Lung (tissue), 12 donors: Measurements from ENCODE around the gene ELK4. TPM values are rescaled to one million over a fixed set of nuclear protein-coding genes. Genes with fewer than 3 reads are reported as not detected.

ENCODE experiments used
- ATAC-seq: fragments of 200-7000 bp; cut with Tn5 transposase; one replicate; pipeline ENCODE4 v1.9.1; 2020; ENCODE audit warnings: moderate number of reproducible peaks; ENCODE audit not compliant: insufficient read depth, low FRiP score
- DNase-seq, 3 donors: peaks; one replicate each; pipeline ENCODE4 v3.0.0-alpha.2; 2013 to 2017
- H3K27ac ChIP-seq, 2 donors: one replicate each; pipeline ENCODE4 v1.5.1; 2013; ENCODE audit warnings: mild to moderate bottlenecking in 2 of 2, moderate library complexity in 2 of 2, control low read depth in 1 of 2, inconsistent platforms in 1 of 2, low read depth in 1 of 2, low read length in 1 of 2
- H3K27me3 ChIP-seq, 3 donors: one replicate each; pipeline ENCODE4 v1.5.1; 2013; ENCODE audit warnings: low read length in 2 of 3; ENCODE audit not compliant: control insufficient read depth in 3 of 3, insufficient read depth in 3 of 3
- H3K36me3 ChIP-seq, 4 donors: one replicate each; pipeline ENCODE4 v1.5.1; 2013; ENCODE audit warnings: low read length in 4 of 4, mild to moderate bottlenecking in 1 of 4, moderate library complexity in 1 of 4; ENCODE audit not compliant: control insufficient read depth in 4 of 4, insufficient read depth in 4 of 4
- H3K4me1 ChIP-seq, 5 donors: one replicate each; pipeline ENCODE4 v1.5.1; 2013; ENCODE audit warnings: low read length in 5 of 5, mild to moderate bottlenecking in 2 of 5, moderate library complexity in 1 of 5; ENCODE audit not compliant: control insufficient read depth in 5 of 5, insufficient read depth in 5 of 5
- H3K4me3 ChIP-seq: one replicate; pipeline ENCODE4 v1.5.1; 2013; ENCODE audit warnings: mild to moderate bottlenecking, control low read depth, moderate library complexity
- H3K9ac ChIP-seq, 2 donors: one replicate each; pipeline ENCODE4 v1.5.1; 2013; ENCODE audit warnings: low read length in 2 of 2, control low read depth in 1 of 2; ENCODE audit not compliant: insufficient read depth in 1 of 2
- H3K9me3 ChIP-seq, 4 donors: one replicate each; pipeline ENCODE4 v1.5.1; 2013; ENCODE audit warnings: low read length in 3 of 4, mild to moderate bottlenecking in 1 of 4, moderate library complexity in 1 of 4; ENCODE audit not compliant: control insufficient read depth in 4 of 4, insufficient read depth in 3 of 4
- CTCF ChIP-seq: IDR thresholded peaks from 2 replicates; pipeline ENCODE4 v1.5.1; 2012; ENCODE audit warnings: mild to moderate bottlenecking; ENCODE audit errors: control extremely low read depth, extremely low read depth
- WGBS, 2 donors: extraction: QIAGEN DNeasy Blood & Tissue Kit; methylation state at CpG; one replicate each; pipeline ENCODE4 v1.1.7; 2013; 5-methylcytosine and 5-hydroxymethylcytosine counted together
- polyA plus RNA-seq, 2 donors: library from polyadenylated mRNA; stranded (reverse); fragments of 200-250 nt; gene quantifications; one replicate each; pipeline ENCODE4 v1.2.1, GENCODE V29; 2013
- total RNA-seq, 2 donors: library from RNA; depleted of rRNA in 1 of 2; stranded (reverse); fragments of >200 nt in 1 of 2; gene quantifications; one replicate each; pipeline ENCODE4 v1.2.1, GENCODE V29; 2014 to 2021
- donor health status: control.
- donor health status: control.
- donor health status: Bipolar disorder and iron deficiency.
- donor health status: healthy.
- donor health status: DM: yes; HTN: yes; CAD: no.

The ELK4 gene
- total and polyA plus RNA-seq, 4 donors: 5.0 to 46.7 (median 17.8) TPM

DNA sequence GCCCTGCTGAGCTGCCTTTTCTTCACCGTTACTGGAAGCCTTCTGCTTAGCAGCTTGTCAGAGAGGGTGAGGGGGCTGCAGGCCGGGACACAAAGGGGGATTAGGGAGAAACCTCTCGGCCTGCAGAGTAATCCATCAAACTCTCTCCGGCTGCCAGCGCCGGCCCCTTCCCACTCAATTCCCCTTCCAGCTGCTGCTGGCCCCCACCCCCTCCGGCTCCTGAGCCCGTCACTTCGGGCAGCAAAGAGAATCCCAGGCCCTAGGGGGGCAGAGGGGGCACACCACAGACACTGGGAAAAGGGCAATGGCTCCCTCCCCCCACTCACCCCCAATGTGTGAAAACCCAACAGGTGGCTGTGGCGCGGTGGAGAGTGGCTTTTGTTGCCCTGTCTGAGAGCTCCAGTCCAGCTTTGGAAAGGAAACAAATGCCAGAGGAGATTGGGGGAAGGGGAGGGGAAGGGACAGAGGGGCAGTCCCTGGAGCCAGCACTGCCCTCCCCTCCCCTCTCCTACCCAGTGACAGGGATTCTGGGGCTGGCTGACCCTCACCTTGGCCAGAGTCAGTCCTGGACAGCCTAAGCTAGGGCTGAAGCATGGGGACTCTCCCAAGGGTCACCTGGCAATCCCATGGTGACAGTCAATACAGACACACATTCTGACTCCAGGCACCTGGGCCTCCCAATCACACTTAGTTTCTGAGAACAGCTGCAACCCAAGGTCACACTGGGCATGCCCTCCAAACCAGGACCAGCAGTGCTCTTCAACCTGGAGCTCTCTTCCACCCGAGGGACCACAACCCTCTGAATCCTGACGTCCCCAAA, 39.0 kb upstream of the ELK4 start:
- DNase-seq: peak in 1 of 3 donors; percentile 45
- Histone ChIP-seq H3K27ac (no peak overlapping the region), H3K27me3 (no peaks in the 10 kb centered on the region), H3K36me3 (no peaks in the 10 kb centered on the region), H3K9ac (no peak overlapping the region), H3K4me3 (no peak overlapping the region), H3K9me3 (peaks cover 0 to 3% (median 0%) of the 10 kb centered on the region in 4 donors), H3K4me1 (peaks cover 0 to 54% (median 4%) of the 10 kb centered on the region in 5 donors)
- no peak for TF ChIP-seq CTCF
- 81 to 83% methylated on average over 13 of the region's 13 CpGs for WGBS, 2 donors
- no peak for ATAC-seq

DNA sequence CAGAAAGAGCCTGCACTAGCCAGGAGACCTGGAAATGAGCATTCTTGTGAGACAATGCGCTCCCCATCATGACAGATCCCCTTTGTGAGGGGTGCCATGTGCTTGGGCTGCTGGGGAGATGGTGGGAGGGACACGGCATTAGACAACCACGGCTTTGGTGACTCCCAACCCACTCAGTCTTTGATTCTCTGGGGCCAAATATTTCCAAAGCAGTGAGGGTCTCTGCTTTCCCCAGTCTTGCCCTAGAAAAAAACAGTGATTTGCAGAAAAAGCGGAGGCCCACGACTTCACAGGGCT, 38.3 kb upstream of the ELK4 start:
- Histone ChIP-seq H3K36me3 (no peaks in the 10 kb centered on the region), H3K4me1 (peaks cover 0 to 48% (median 4%) of the 10 kb centered on the region in 5 donors), H3K4me3 (no peak overlapping the region), H3K9ac (no peak overlapping the region), H3K27ac (no peak overlapping the region), H3K27me3 (no peaks in the 10 kb centered on the region), H3K9me3 (peaks cover 0 to 3% (median 0%) of the 10 kb centered on the region in 4 donors)
- DNase-seq (no peak), ATAC-seq (no peak)
- TF ChIP-seq CTCF: no peak
- WGBS, 2 donors: 86 to 87% methylated on average over 5 of the region's 5 CpGs

DNA sequence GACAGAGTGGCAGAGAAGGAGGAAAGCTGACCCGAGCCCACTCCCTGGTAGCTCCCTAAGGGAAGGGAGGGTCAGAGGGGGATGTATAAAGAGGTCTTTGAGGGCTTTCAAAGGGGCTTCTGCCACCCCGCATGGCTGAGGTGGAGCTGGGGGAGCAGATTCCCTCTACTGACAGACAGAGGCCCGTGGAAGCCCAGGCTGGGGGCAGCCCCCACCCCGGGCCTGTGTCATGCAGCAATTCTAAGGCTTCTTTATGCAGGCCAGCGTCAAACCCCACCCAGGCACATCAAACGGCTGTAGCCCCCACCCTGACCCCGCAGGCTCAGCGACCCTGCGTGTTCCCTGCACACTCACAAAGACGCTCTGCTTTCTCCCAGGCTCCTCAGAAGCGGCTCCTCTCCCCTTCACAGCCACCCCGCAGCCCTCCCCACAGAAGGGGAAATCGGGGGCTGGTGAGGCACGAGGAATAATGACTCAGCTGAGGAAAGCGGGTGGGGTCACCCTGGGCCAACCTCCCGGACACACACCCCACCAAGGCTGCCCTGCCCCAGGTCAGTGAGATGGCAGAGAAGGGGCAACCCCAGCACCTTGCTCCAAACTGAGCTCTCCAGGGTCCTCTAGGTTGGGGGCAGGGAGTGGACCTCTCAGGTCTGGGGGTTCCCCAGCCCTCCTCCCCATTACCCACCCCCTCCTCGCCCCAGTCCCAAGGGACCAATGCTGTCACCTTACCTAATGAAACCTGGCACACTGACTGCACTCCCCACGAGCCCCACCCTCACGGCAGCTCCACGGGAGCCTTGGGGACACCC, 37.7 kb upstream of the ELK4 start:
- Histone ChIP-seq H3K9ac (no peak overlapping the region), H3K36me3 (no peaks in the 10 kb centered on the region), H3K9me3 (peaks cover 0 to 3% (median 0%) of the 10 kb centered on the region in 4 donors), H3K27ac (peak overlapping the region in 1 of 2 donors; percentile 4), H3K27me3 (no peaks in the 10 kb centered on the region), H3K4me3 (no peak overlapping the region), H3K4me1 (peaks cover 0 to 48% (median 4%) of the 10 kb centered on the region in 5 donors)
- no peak for TF ChIP-seq CTCF
- no peak for ATAC-seq
- DNase-seq: no peak
- 44 to 52% methylated on average over 20 of the region's 20 CpGs for WGBS, 2 donors
